ENCODE results near the gene EDNRA.
"Not testable (repeated sequence)": the region's sequence is repeated elsewhere in the genome, so short reads cannot be mapped to it uniquely, and the experiment has no call there.

EDNRA gene

GRCh38 chr4:147480891-147481576 is at the start of gene EDNRA:
EDNRA (plus strand) TSS chr4:147481097; CDS start chr4:147485682, 4,585 bp downstream.
- no peaks in the 10 kb centered on the region for H3K27me3 ChIP-seq (ENCODE audit: insufficient read depth, low read depth)
- TF ChIP-seq, protein P1, sequence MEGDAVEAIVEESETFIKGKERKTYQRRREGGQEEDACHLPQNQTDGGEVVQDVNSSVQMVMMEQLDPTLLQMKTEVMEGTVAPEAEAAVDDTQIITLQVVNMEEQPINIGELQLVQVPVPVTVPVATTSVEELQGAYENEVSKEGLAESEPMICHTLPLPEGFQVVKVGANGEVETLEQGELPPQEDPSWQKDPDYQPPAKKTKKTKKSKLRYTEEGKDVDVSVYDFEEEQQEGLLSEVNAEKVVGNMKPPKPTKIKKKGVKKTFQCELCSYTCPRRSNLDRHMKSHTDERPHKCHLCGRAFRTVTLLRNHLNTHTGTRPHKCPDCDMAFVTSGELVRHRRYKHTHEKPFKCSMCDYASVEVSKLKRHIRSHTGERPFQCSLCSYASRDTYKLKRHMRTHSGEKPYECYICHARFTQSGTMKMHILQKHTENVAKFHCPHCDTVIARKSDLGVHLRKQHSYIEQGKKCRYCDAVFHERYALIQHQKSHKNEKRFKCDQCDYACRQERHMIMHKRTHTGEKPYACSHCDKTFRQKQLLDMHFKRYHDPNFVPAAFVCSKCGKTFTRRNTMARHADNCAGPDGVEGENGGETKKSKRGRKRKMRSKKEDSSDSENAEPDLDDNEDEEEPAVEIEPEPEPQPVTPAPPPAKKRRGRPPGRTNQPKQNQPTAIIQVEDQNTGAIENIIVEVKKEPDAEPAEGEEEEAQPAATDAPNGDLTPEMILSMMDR (conservative IDR thresholded peaks at IDR 0.05; ENCODE audit: low read depth, low read length), result no peak
- H3K36me3 ChIP-seq (ENCODE audit: insufficient read depth), result no peaks in the 10 kb centered on the region
- H3K4me3 ChIP-seq (IDR thresholded peaks at IDR 0.05; ENCODE audit: insufficient read depth, low read depth, low read length), result no peak within 1 kb of the TSS
- H4K20me1 ChIP-seq (ENCODE audit: insufficient read depth), result no peaks in the 10 kb centered on the region
- no peaks in the 10 kb centered on the region for H3K79me2 ChIP-seq (ENCODE audit: insufficient read depth, low read depth)
- no peak within 1 kb of the TSS for H3K27ac ChIP-seq
- H3K4me1 ChIP-seq (ENCODE audit: low read depth, poor library complexity, severe bottlenecking), result peaks cover 25% of the 10 kb centered on the region
- no peak within 1 kb of the TSS for H3K4me2 ChIP-seq
- H2AFZ ChIP-seq (ENCODE audit: low read depth), result no peak within 1 kb of the TSS
- no peak within 1 kb of the TSS for H3K9ac ChIP-seq

GRCh38 chr4:147434370-147434769 is 46.5 kb upstream of the EDNRA start:
- H3K27me3 ChIP-seq (ENCODE audit: insufficient read depth, low read depth); H3K9ac ChIP-seq; H2AFZ ChIP-seq (ENCODE audit: low read depth); H3K4me1 ChIP-seq (ENCODE audit: low read depth, poor library complexity, severe bottlenecking); H4K20me1 ChIP-seq (ENCODE audit: insufficient read depth); H3K4me3 ChIP-seq (IDR thresholded peaks at IDR 0.05; ENCODE audit: insufficient read depth, low read depth, low read length); H3K4me2 ChIP-seq; H3K79me2 ChIP-seq (ENCODE audit: insufficient read depth, low read depth); H3K36me3 ChIP-seq (ENCODE audit: insufficient read depth); H3K27ac ChIP-seq: not testable (repeated sequence)

- Histone ChIP-seq H3K27me3 (ENCODE audit: insufficient read depth, low read depth) (no peaks in the 10 kb centered on the region), H2AFZ (ENCODE audit: low read depth) (no peak overlapping the region), H3K4me3 (IDR thresholded peaks at IDR 0.05; ENCODE audit: insufficient read depth, low read depth, low read length) (no peak overlapping the region), H3K9ac (no peak overlapping the region), H4K20me1 (ENCODE audit: insufficient read depth) (no peaks in the 10 kb centered on the region), H3K79me2 (ENCODE audit: insufficient read depth, low read depth) (no peaks in the 10 kb centered on the region), H3K4me2 (no peak overlapping the region), H3K27ac (no peak overlapping the region), H3K36me3 (ENCODE audit: insufficient read depth) (no peaks in the 10 kb centered on the region), H3K4me1 (ENCODE audit: low read depth, poor library complexity, severe bottlenecking) (no peaks in the 10 kb centered on the region)
- TF ChIP-seq, protein P1 (conservative IDR thresholded peaks at IDR 0.05; ENCODE audit: low read depth, low read length), result no peak
Observed at GRCh38 chr4:147440442-147440841, 40.5 kb upstream of the EDNRA start.

- TF ChIP-seq, protein P1 (conservative IDR thresholded peaks at IDR 0.05; ENCODE audit: low read depth, low read length), result no peak
- H3K36me3 ChIP-seq (ENCODE audit: insufficient read depth), result no peaks in the 10 kb centered on the region
Observed at GRCh38 chr4:147447786-147448185, 33.1 kb upstream of the EDNRA start.

DNA sequence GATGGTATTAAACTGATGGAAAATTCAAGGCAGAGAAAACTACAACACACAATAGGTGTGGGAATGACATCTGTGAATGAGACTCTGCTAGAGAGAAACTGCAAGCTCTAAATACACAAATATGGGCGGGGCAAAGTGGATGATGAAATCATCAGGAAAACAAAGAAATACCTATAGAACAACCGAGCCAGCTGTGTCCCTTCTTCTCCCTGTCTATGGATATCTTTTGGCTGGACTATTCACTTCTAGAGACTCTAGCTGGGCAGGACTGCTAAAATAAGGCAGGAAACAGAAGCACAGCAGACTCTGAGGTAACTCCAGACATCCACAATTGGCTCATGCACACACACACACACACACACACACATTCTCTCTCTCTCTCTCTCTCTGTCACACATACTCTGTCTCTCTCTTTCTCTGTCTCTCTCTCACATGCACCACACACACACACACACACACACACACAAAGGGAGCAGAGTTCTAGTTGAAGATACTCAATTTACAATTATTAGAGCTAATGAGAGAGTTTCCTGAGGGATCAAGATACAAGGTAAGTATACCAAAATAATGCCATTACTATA is 27.2 kb upstream of the EDNRA start:
- Histone ChIP-seq H3K36me3 (ENCODE audit: insufficient read depth) (no peaks in the 10 kb centered on the region), H3K27ac (no peak overlapping the region), H3K9ac (no peak overlapping the region), H3K4me3 (IDR thresholded peaks at IDR 0.05; ENCODE audit: insufficient read depth, low read depth, low read length) (no peak overlapping the region), H3K4me2 (peak overlapping the region; percentile 23; the same call in 1 of the 2 replicates), H3K27me3 (ENCODE audit: insufficient read depth, low read depth) (no peaks in the 10 kb centered on the region), H2AFZ (ENCODE audit: low read depth) (peak overlapping the region; percentile 19; the same call in 1 of the 2 replicates), H3K79me2 (ENCODE audit: insufficient read depth, low read depth) (no peaks in the 10 kb centered on the region), H4K20me1 (ENCODE audit: insufficient read depth) (no peaks in the 10 kb centered on the region), H3K4me1 (ENCODE audit: low read depth, poor library complexity, severe bottlenecking) (peaks cover 21% of the 10 kb centered on the region)
- TF ChIP-seq, protein P1 (conservative IDR thresholded peaks at IDR 0.05; ENCODE audit: low read depth, low read length), result no peak

More at GRCh38 chr4:147447786-147448185, 33.1 kb upstream of the EDNRA start:
- Histone ChIP-seq H3K27ac (no peak overlapping the region), H3K9ac (no peak overlapping the region), H2AFZ (ENCODE audit: low read depth) (no peak overlapping the region), H3K4me3 (IDR thresholded peaks at IDR 0.05; ENCODE audit: insufficient read depth, low read depth, low read length) (no peak overlapping the region), H4K20me1 (ENCODE audit: insufficient read depth) (no peaks in the 10 kb centered on the region), H3K27me3 (ENCODE audit: insufficient read depth, low read depth) (no peaks in the 10 kb centered on the region), H3K4me2 (no peak overlapping the region), H3K79me2 (ENCODE audit: insufficient read depth, low read depth) (no peaks in the 10 kb centered on the region), H3K4me1 (ENCODE audit: low read depth, poor library complexity, severe bottlenecking) (no peaks in the 10 kb centered on the region)

Measured in KMS-11 (cell line).